PFSK-1 (cell line): ENCODE measurements around the gene S100A7.

Source experiments
- POLR2AphosphoS5 ChIP-seq: IDR thresholded peaks from 2 replicates; pipeline ENCODE4 v1.6.1; 2012; ENCODE audit warnings: low read depth, mild to moderate bottlenecking, control low read depth, low read length, moderate library complexity
- SIN3A ChIP-seq: IDR thresholded peaks from 2 replicates; pipeline ENCODE4 v1.6.1; 2012; ENCODE audit warnings: mild to moderate bottlenecking, low read length, moderate library complexity, borderline replicate concordance; ENCODE audit not compliant: insufficient read depth
- TAF1 ChIP-seq: IDR thresholded peaks from 2 replicates; pipeline ENCODE4 v1.6.1; 2012; ENCODE audit warnings: low read length, control low read depth, borderline replicate concordance; ENCODE audit not compliant: insufficient read depth
- TF ChIP-seq, protein P1 (sequence below), 2 experiments: IDR thresholded peaks; 2 replicates each; pipeline versions ENCODE4 v1.6.1 to v1.8.0; 2011 to 2012; ENCODE audit warnings: low read depth in 2 of 2, low read length in 2 of 2, control low read depth in 1 of 2, inconsistent platforms in 1 of 2, mild to moderate bottlenecking in 1 of 2, moderate library complexity in 1 of 2; ENCODE audit not compliant: insufficient read depth in 1 of 2

DNA sequence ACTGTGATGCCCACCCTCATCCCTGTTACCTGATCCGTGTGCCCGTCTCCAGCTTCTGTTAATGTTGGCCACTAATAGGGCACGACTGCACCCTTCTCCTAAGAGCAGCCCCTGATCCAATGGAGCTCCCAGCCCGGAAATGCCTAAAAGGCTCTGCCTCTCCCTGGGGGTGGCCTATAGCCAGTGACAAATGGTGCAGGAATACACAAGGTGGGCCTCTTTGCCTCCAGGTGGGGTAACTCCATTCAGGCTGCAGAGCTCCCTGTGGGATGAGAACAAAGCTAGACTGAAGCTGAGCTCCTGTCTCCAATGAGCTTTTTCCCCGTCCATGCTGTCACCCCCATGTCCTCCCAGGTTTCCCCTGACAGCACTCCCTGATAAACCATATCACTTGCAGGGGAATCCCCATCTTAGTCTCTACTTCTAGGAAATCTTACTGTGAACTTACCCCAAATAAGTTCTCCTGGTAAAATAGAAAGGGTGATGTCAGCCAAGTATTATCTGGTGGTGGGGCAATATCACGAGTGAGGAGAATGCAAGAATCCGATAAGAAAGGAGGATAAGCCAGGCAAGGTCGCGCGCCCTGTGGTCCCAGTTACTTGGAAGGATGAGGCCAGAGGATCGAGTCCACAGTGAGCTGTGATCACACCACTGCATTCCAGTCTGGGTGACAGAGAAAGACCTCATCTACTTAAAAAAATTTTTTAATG lies 25.6 kb downstream of the S100A7 start:
- TF ChIP-seq POLR2AphosphoS5 (no peak), SIN3A (no peak), TAF1 (no peak)
- TF ChIP-seq, protein P1, sequence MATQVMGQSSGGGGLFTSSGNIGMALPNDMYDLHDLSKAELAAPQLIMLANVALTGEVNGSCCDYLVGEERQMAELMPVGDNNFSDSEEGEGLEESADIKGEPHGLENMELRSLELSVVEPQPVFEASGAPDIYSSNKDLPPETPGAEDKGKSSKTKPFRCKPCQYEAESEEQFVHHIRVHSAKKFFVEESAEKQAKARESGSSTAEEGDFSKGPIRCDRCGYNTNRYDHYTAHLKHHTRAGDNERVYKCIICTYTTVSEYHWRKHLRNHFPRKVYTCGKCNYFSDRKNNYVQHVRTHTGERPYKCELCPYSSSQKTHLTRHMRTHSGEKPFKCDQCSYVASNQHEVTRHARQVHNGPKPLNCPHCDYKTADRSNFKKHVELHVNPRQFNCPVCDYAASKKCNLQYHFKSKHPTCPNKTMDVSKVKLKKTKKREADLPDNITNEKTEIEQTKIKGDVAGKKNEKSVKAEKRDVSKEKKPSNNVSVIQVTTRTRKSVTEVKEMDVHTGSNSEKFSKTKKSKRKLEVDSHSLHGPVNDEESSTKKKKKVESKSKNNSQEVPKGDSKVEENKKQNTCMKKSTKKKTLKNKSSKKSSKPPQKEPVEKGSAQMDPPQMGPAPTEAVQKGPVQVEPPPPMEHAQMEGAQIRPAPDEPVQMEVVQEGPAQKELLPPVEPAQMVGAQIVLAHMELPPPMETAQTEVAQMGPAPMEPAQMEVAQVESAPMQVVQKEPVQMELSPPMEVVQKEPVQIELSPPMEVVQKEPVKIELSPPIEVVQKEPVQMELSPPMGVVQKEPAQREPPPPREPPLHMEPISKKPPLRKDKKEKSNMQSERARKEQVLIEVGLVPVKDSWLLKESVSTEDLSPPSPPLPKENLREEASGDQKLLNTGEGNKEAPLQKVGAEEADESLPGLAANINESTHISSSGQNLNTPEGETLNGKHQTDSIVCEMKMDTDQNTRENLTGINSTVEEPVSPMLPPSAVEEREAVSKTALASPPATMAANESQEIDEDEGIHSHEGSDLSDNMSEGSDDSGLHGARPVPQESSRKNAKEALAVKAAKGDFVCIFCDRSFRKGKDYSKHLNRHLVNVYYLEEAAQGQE (IDR thresholded peaks at IDR 0.05; ENCODE audit: insufficient read depth in 1 of 2, low read depth in 2 of 2, low read length in 2 of 2): no peak
